Neural cell (in vitro differentiated cells): Measurements from ENCODE around the gene TTC31.

Experiments used
- EP300 ChIP-seq: fragments of 450-650 bp; conservative IDR thresholded peaks from 2 replicates; pipeline ENCODE4 v1.6.1; 2014; ENCODE audit warnings: antibody characterized with exemption, mild to moderate bottlenecking, moderate library complexity; ENCODE audit not compliant: poor library complexity, severe bottlenecking
- EZH2 ChIP-seq: fragments of 200-600, 300-800 bp; shearing (Covaris generic), sonication (generic); IDR thresholded peaks from 2 replicates; pipeline ENCODE4 v1.6.1; 2014; ENCODE audit warnings: antibody characterized with exemption, low read length, borderline replicate concordance, mild to moderate bottlenecking; ENCODE audit not compliant: insufficient read depth, poor library complexity, severe bottlenecking
- MXI1 ChIP-seq: fragments of 450-650 bp; conservative IDR thresholded peaks from 2 replicates; pipeline ENCODE4 v1.6.1; 2014; ENCODE audit warnings: antibody characterized with exemption, mild to moderate bottlenecking; ENCODE audit not compliant: poor library complexity, severe bottlenecking
- POLR2AphosphoS5 ChIP-seq: IDR thresholded peaks from 2 replicates; pipeline ENCODE4 v1.6.1; 2012
- RAD21 ChIP-seq: fragments of 450-650 bp; conservative IDR thresholded peaks from 2 replicates; pipeline ENCODE4 v1.6.1; 2014; ENCODE audit warnings: antibody characterized with exemption, mild to moderate bottlenecking, moderate library complexity
- REST ChIP-seq: IDR thresholded peaks from 2 replicates; pipeline ENCODE4 v1.6.1; 2012; ENCODE audit warnings: borderline replicate concordance
- SMC3 ChIP-seq: fragments of 450-650 bp; conservative IDR thresholded peaks from 2 replicates; pipeline ENCODE4 v1.6.1; 2014; ENCODE audit warnings: antibody characterized with exemption, mild to moderate bottlenecking, moderate library complexity; ENCODE audit not compliant: poor library complexity
- TAF1 ChIP-seq: IDR thresholded peaks from 2 replicates; pipeline ENCODE4 v1.6.1; 2012; ENCODE audit warnings: low read depth
- TF ChIP-seq, protein P1 (sequence below): fragments of 450-650 bp; IDR thresholded peaks from 2 replicates; pipeline ENCODE4 v1.5.1; 2014; ENCODE audit warnings: antibody characterized with exemption, mild to moderate bottlenecking, moderate library complexity; ENCODE audit not compliant: poor library complexity, severe bottlenecking

- TF ChIP-seq, protein P1, sequence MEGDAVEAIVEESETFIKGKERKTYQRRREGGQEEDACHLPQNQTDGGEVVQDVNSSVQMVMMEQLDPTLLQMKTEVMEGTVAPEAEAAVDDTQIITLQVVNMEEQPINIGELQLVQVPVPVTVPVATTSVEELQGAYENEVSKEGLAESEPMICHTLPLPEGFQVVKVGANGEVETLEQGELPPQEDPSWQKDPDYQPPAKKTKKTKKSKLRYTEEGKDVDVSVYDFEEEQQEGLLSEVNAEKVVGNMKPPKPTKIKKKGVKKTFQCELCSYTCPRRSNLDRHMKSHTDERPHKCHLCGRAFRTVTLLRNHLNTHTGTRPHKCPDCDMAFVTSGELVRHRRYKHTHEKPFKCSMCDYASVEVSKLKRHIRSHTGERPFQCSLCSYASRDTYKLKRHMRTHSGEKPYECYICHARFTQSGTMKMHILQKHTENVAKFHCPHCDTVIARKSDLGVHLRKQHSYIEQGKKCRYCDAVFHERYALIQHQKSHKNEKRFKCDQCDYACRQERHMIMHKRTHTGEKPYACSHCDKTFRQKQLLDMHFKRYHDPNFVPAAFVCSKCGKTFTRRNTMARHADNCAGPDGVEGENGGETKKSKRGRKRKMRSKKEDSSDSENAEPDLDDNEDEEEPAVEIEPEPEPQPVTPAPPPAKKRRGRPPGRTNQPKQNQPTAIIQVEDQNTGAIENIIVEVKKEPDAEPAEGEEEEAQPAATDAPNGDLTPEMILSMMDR, result no peak
- TF ChIP-seq MXI1 (no peak), POLR2AphosphoS5 (no peak), TAF1 (no peak), REST (no peak), EP300 (no peak), EZH2 (no peak), RAD21 (no peak), SMC3 (no peak)
Observed at GRCh38 chr2:74495440-74495839, 12.6 kb downstream of the TTC31 start.
